GM19397 (cell line): ENCODE data around the gene CTNNAL1.
A peak's percentile ranks its signal among the peaks of the same experiment; 100 is the strongest.
"Not testable (repeated sequence)": the region's sequence is repeated elsewhere in the genome, so short reads cannot be mapped to it uniquely, and the experiment has no call there.

Experiments
- ATAC-seq: cut with Tn5 transposase; IDR thresholded peaks from one replicate; pipeline ENCODE4 v1.9.1; 2021; ENCODE audit warnings: mild to moderate bottlenecking, moderate library complexity; ENCODE audit not compliant: unreplicated experiment

Gene CTNNAL1

GRCh38 chr9:108994695-108995094, 18.6 kb downstream of the CTNNAL1 start:
- peak; percentile 80 for ATAC-seq

GRCh38 chr9:108991479-108991878, 21.8 kb downstream of the CTNNAL1 start:
- no peak for ATAC-seq

- no peak for ATAC-seq
Observed at GRCh38 chr9:108983885-108984284, 29.4 kb downstream of the CTNNAL1 start.

GRCh38 chr9:108980893-108981292, 32.4 kb downstream of the CTNNAL1 start:
- ATAC-seq, result no peak

- ATAC-seq, result no peak
Observed at GRCh38 chr9:108978205-108978604, 35.1 kb downstream of the CTNNAL1 start.

GRCh38 chr9:108973895-108974294, 39.4 kb downstream of the CTNNAL1 start:
- no peak for ATAC-seq

- no peak for ATAC-seq
Observed at GRCh38 chr9:108972626-108973209, 40.6 kb downstream of the CTNNAL1 start.

- no peak for ATAC-seq
Observed at GRCh38 chr9:108972186-108972585, 41.1 kb downstream of the CTNNAL1 start.

GRCh38 chr9:108971392-108971791, 41.9 kb downstream of the CTNNAL1 start:
- ATAC-seq, result not testable (repeated sequence)

GRCh38 chr9:108967916-108968315, 45.4 kb downstream of the CTNNAL1 start:
- ATAC-seq, result no peak

GRCh38 chr9:108963459-108964143, 49.7 kb downstream of the CTNNAL1 start:
- no peak for ATAC-seq

- ATAC-seq, result no peak
Observed at GRCh38 chr9:108961151-108961550, 52.1 kb downstream of the CTNNAL1 start.

GRCh38 chr9:108960331-108960730, 53.0 kb downstream of the CTNNAL1 start:
- ATAC-seq, result no peak

GRCh38 chr9:108956631-108957026, 56.7 kb downstream of the CTNNAL1 start:
- ATAC-seq, result no peak

- ATAC-seq, result no peak
Observed at GRCh38 chr9:108956022-108956630, 57.2 kb downstream of the CTNNAL1 start.

GRCh38 chr9:108953983-108954574, 59.2 kb downstream of the CTNNAL1 start:
- no peak for ATAC-seq

- no peak for ATAC-seq
Observed at GRCh38 chr9:108951578-108951977, 61.7 kb downstream of the CTNNAL1 start.

- ATAC-seq, result no peak
Observed at GRCh38 chr9:108950168-108950567, 63.1 kb downstream of the CTNNAL1 start.

GRCh38 chr9:108939975-108940374, 73.3 kb downstream of the CTNNAL1 start:
- no peak for ATAC-seq

- no peak for ATAC-seq
Observed at GRCh38 chr9:108937561-108938305, 75.6 kb downstream of the CTNNAL1 start.

GRCh38 chr9:108934323-108934893, 78.9 kb downstream of the CTNNAL1 start, which contains the start of gene ABITRAM:
ABITRAM (plus strand) TSS chr9:108934400; CDS start chr9:108934487, 87 bp downstream.
- ATAC-seq, result peak; percentile 89
